ENCODE measurements around the gene ICAM5. TPM values are rescaled to one million over a fixed set of nuclear protein-coding genes. Genes with fewer than 3 reads are reported as not detected.

ICAM5 gene
- total RNA-seq, 1 experiment from 2014 or later = 19.2 TPM

DNA sequence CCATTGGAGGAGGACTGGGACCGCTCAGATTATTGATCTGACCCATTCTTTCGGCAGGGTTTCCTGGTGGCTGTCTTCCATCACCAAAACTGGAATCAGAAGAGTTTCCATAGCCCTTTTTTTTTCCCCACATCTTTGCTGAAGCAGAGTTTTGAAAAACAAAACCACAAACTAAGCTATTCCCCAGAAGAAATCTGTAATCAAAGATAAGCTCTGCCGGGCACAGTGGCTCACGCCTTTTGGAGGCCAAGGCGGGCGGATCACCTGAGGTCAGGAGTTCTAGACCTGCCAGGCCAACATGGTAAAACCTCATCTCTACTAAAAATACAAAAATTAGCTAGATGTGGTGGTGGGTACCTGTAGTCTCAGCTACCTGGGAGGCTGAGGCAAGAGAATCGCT lies 23.0 kb upstream of the ICAM5 start:
- H3K79me2 ChIP-seq (ENCODE audit: low read depth) = peaks cover 5% of the 10 kb centered on the region; the same call in 1 of the 2 replicates
- intact Hi-C loops (cut with micrococcal nuclease; ENCODE audit: unreplicated experiment) = loop anchor here (10.0 kb wide), 1 partner anchor 298 kb away; the partner anchor contains the start of genes CDKN2D and KRI1
- no peak overlapping the region for H2AFZ ChIP-seq
- ChIA-PET CTCF (interaction anchor here (0.6 to 1.6 kb wide), 4 partner anchors 49 to 146 kb away, joined by 3 to 5 read pairs (median 4); partner anchors contain the start of gene FDX2), POLR2A (ENCODE audit: unreplicated experiment) (no interaction called here)
- peaks cover 21% of the 10 kb centered on the region for H3F3A ChIP-seq (ENCODE audit: insufficient read depth, low read depth)
- no TSS peak for BruUV-seq (replicated peaks)
- no peak overlapping the region for H3K4me2 ChIP-seq
- H3K27ac ChIP-seq = no peak overlapping the region
- TF ChIP-seq, protein P1, sequence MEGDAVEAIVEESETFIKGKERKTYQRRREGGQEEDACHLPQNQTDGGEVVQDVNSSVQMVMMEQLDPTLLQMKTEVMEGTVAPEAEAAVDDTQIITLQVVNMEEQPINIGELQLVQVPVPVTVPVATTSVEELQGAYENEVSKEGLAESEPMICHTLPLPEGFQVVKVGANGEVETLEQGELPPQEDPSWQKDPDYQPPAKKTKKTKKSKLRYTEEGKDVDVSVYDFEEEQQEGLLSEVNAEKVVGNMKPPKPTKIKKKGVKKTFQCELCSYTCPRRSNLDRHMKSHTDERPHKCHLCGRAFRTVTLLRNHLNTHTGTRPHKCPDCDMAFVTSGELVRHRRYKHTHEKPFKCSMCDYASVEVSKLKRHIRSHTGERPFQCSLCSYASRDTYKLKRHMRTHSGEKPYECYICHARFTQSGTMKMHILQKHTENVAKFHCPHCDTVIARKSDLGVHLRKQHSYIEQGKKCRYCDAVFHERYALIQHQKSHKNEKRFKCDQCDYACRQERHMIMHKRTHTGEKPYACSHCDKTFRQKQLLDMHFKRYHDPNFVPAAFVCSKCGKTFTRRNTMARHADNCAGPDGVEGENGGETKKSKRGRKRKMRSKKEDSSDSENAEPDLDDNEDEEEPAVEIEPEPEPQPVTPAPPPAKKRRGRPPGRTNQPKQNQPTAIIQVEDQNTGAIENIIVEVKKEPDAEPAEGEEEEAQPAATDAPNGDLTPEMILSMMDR (conservative IDR thresholded peaks at IDR 0.05) = no peak
- TF ChIP-seq EZH2 (IDR thresholded peaks at IDR 0.05; ENCODE audit: low read depth) = no peak
- H3K36me3 ChIP-seq (ENCODE audit: low read depth) = no peaks in the 10 kb centered on the region
- H3K4me1 ChIP-seq (replicated peaks; ENCODE audit: insufficient read depth) = peaks cover 19% of the 10 kb centered on the region
- no peak for DNase-seq
- no peaks in the 10 kb centered on the region for H3K9me3 ChIP-seq (ENCODE audit: insufficient read depth, low read depth)
- no peaks in the 10 kb centered on the region for H3K27me3 ChIP-seq (ENCODE audit: insufficient read depth, low read depth)
- no peaks in the 10 kb centered on the region for H4K20me1 ChIP-seq (ENCODE audit: insufficient read depth)
- no peak overlapping the region for H3K4me3 ChIP-seq
- H3K9me2 ChIP-seq (ENCODE audit: insufficient read depth) = no peaks in the 10 kb centered on the region

DNA sequence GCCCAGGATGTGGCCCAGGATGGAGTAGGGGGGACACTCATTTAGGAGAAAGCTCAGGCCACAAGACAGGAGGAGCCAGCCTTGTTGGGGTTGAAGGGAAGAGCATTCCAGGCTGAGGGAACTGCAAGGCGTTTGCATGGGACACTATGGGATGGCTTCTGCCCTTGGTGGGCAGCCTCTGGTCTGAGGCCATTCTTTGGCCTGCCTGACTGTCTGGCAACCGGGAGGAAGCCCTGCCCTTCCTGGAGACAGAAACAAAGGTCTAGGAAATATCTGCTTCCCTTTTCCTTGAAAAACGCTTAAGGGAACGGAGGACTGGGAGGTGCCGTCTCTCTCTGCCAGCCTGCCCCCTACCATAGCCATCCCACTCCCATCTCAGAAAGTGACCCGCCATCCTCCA lies 21.7 kb upstream of the ICAM5 start:
- TF ChIP-seq EZH2 (IDR thresholded peaks at IDR 0.05; ENCODE audit: low read depth) = no peak
- TF ChIP-seq, protein P1 (conservative IDR thresholded peaks at IDR 0.05) = no peak
- Histone ChIP-seq H3K4me1 (replicated peaks; ENCODE audit: insufficient read depth) (peaks cover 25% of the 10 kb centered on the region), H2AFZ (no peak overlapping the region), H3K9me2 (ENCODE audit: insufficient read depth) (no peaks in the 10 kb centered on the region), H3K4me3 (no peak overlapping the region), H3K27ac (no peak overlapping the region), H3K9me3 (ENCODE audit: insufficient read depth, low read depth) (no peaks in the 10 kb centered on the region), H3K4me2 (no peak overlapping the region), H4K20me1 (ENCODE audit: insufficient read depth) (no peaks in the 10 kb centered on the region), H3K79me2 (ENCODE audit: low read depth) (peaks cover 16% of the 10 kb centered on the region), H3K36me3 (ENCODE audit: low read depth) (no peaks in the 10 kb centered on the region), H3F3A (ENCODE audit: insufficient read depth, low read depth) (peaks cover 27% of the 10 kb centered on the region), H3K27me3 (ENCODE audit: insufficient read depth, low read depth) (no peaks in the 10 kb centered on the region)
- ChIA-PET POLR2A (ENCODE audit: unreplicated experiment) (interaction anchor here (0.7 kb wide), 1 partner anchor 23 kb away, joined by 7 read pairs; no protein-coding TSS in a partner anchor), CTCF (interaction anchor here (0.6 to 1.6 kb wide), 2 partner anchors 123 to 132 kb away, joined by 4 read pairs; no protein-coding TSS in a partner anchor)
- DNase-seq = no peak
- intact Hi-C loops (cut with micrococcal nuclease; ENCODE audit: unreplicated experiment) = loop anchor here (2.0 to 10.0 kb wide), 2 partner anchors 47 to 297 kb away; partner anchors contain the start of genes CDKN2D and KRI1
- no TSS peak for BruUV-seq (replicated peaks)

DNA sequence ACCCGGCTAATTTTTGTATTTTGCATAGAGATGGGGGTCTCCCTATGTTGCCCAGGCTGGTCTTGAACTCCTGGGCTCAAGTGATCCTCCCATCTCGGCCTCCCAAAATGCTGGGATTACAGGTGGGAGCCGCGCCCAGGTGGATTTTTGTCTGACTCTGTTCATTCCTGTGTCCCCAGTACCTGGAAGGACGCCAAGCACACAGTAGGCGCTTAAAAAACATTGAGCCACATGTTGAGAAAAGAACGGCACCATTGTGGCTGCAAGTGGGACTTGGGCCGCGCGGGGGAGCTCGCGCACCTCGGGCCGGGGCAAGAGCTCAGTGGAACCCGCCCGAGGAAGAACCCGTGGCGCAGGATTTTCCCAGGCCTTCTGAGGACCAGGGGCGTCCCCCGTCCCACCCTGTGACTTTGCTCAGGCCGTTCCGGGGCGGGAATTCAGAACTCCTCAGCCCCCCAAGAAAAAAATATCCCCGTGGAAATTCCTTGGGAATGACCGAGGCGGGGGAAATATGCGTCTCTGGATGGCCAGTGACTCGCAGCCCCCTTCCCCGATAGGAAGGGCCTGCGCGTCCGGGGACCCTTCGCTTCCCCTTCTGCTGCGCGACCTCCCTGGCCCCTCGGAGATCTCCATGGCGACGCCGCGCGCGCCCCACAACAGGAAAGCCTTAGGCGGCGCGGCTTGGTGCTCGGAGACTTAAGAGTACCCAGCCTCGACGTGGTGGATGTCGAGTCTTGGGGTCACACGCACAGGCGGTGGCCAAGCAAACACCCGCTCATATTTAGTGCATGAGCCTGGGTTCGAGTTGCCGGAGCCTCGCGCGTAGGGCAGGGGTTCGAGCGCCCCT lies 20.2 kb upstream of the ICAM5 start:
- peak; percentile 62 to 83 for DNase-seq
- Histone ChIP-seq H3K9me3 (ENCODE audit: insufficient read depth, low read depth) (no peaks in the 10 kb centered on the region), H3K36me3 (ENCODE audit: low read depth) (no peaks in the 10 kb centered on the region), H2AFZ (peak overlapping the region; percentile 30; the same call in 1 of the 2 replicates), H3F3A (ENCODE audit: insufficient read depth, low read depth) (peaks cover 33% of the 10 kb centered on the region), H3K4me1 (replicated peaks; ENCODE audit: insufficient read depth) (peaks cover 25% of the 10 kb centered on the region), H3K79me2 (ENCODE audit: low read depth) (peaks cover 16% of the 10 kb centered on the region), H3K4me3 (peak overlapping the region; percentile 64; the same call in 1 of the 2 replicates), H3K27ac (no peak overlapping the region), H3K27me3 (ENCODE audit: insufficient read depth, low read depth) (no peaks in the 10 kb centered on the region), H4K20me1 (ENCODE audit: insufficient read depth) (no peaks in the 10 kb centered on the region), H3K9me2 (ENCODE audit: insufficient read depth) (no peaks in the 10 kb centered on the region), H3K4me2 (peak overlapping the region; percentile 83)
- TF ChIP-seq, protein P1 (conservative IDR thresholded peaks at IDR 0.05) = peak; percentile 100
- TF ChIP-seq EZH2 (IDR thresholded peaks at IDR 0.05; ENCODE audit: low read depth) = no peak
- intact Hi-C loops (cut with micrococcal nuclease; ENCODE audit: unreplicated experiment) = loop anchor here (1.0 to 10.0 kb wide), 4 partner anchors 45 to 295 kb away; partner anchors contain the start of genes CDKN2D, KRI1 and RAVER1
- ChIA-PET POLR2A (ENCODE audit: unreplicated experiment) (interaction anchor here (0.6 to 1.2 kb wide), 5 partner anchors 13 to 271 kb away, joined by 3 to 7 read pairs (median 4); no protein-coding TSS in a partner anchor), CTCF (interaction anchor here (0.5 to 1.6 kb wide), 9 partner anchors 10 to 125 kb away, joined by 3 to 11 read pairs (median 4); partner anchors contain the start of gene TYK2)
- BruUV-seq (replicated peaks) = no TSS peak

All from PC-9 (cell line).